Measurements from ENCODE around the gene YDJC. TPM values are rescaled to one million over a fixed set of nuclear protein-coding genes. Genes with fewer than 3 reads are reported as not detected.

The YDJC gene
- total and polyA plus RNA-seq, 4 donors, result 11.0 to 41.1 (median 31.3) TPM

- no peak for TF ChIP-seq CTCF (IDR thresholded peaks at IDR 0.05; ENCODE audit: control extremely low read depth, extremely low read depth)
- no peak overlapping the region for H3K27ac ChIP-seq (ENCODE audit: low read depth in 1 of 2, low read length in 1 of 2)
- WGBS, 2 donors, result 95 to 98% methylated on average over 7 of the region's 7 CpGs
- no peak overlapping the region for H3K9ac ChIP-seq (ENCODE audit: insufficient read depth in 1 of 2, low read length in 2 of 2)
- no peaks in the 10 kb centered on the region for H3K9me3 ChIP-seq (ENCODE audit: control insufficient read depth in 4 of 4, insufficient read depth in 3 of 4, low read length in 3 of 4)
- no peaks in the 10 kb centered on the region for H3K27me3 ChIP-seq (ENCODE audit: control insufficient read depth in 3 of 3, insufficient read depth in 3 of 3, low read length in 2 of 3)
- H3K4me1 ChIP-seq (ENCODE audit: control insufficient read depth in 5 of 5, insufficient read depth in 5 of 5, low read length in 5 of 5), result peaks cover 0 to 5% (median 0%) of the 10 kb centered on the region in 5 donors
- no peak overlapping the region for H3K4me3 ChIP-seq
- peaks cover 1 to 4% (median 1%) of the 10 kb centered on the region in 4 donors for H3K36me3 ChIP-seq (ENCODE audit: control insufficient read depth in 4 of 4, insufficient read depth in 4 of 4, low read length in 4 of 4)
- ATAC-seq (ENCODE audit: insufficient read depth, low FRiP score) (no peak), DNase-seq (no peak)
These were observed 23.8 kb downstream of the YDJC start for GRCh38 chr22:21605887-21606564.

GRCh38 chr22:21603973-21604372 is 25.8 kb downstream of the YDJC start:
- 84 to 87% methylated on average over 9 of the region's 9 CpGs for WGBS, 2 donors
- no peak overlapping the region for H3K27ac ChIP-seq (ENCODE audit: low read depth in 1 of 2, low read length in 1 of 2)
- TF ChIP-seq CTCF (IDR thresholded peaks at IDR 0.05; ENCODE audit: control extremely low read depth, extremely low read depth), result no peak

GRCh38 chr22:21602579-21602978 is 27.2 kb downstream of the YDJC start:
- 90 to 94% methylated on average over 6 of the region's 6 CpGs for WGBS, 2 donors
- Histone ChIP-seq H3K9me3 (ENCODE audit: control insufficient read depth in 4 of 4, insufficient read depth in 3 of 4, low read length in 3 of 4) (no peaks in the 10 kb centered on the region), H3K4me1 (ENCODE audit: control insufficient read depth in 5 of 5, insufficient read depth in 5 of 5, low read length in 5 of 5) (peaks cover 0 to 2% (median 0%) of the 10 kb centered on the region in 5 donors), H3K27me3 (ENCODE audit: control insufficient read depth in 3 of 3, insufficient read depth in 3 of 3, low read length in 2 of 3) (no peaks in the 10 kb centered on the region), H3K4me3 (no peak overlapping the region), H3K27ac (ENCODE audit: low read depth in 1 of 2, low read length in 1 of 2) (no peak overlapping the region), H3K9ac (ENCODE audit: insufficient read depth in 1 of 2, low read length in 2 of 2) (no peak overlapping the region), H3K36me3 (ENCODE audit: control insufficient read depth in 4 of 4, insufficient read depth in 4 of 4, low read length in 4 of 4) (peaks cover 0 to 2% (median 0%) of the 10 kb centered on the region in 4 donors)
- no peak for TF ChIP-seq CTCF (IDR thresholded peaks at IDR 0.05; ENCODE audit: control extremely low read depth, extremely low read depth)
- ATAC-seq (ENCODE audit: insufficient read depth, low FRiP score) (no peak), DNase-seq (no peak)

More at GRCh38 chr22:21603973-21604372, 25.8 kb downstream of the YDJC start:
- ATAC-seq (ENCODE audit: insufficient read depth, low FRiP score), result no peak
- Histone ChIP-seq H3K4me1 (ENCODE audit: control insufficient read depth in 5 of 5, insufficient read depth in 5 of 5, low read length in 5 of 5) (peaks cover 0 to 3% (median 0%) of the 10 kb centered on the region in 5 donors), H3K36me3 (ENCODE audit: control insufficient read depth in 4 of 4, insufficient read depth in 4 of 4, low read length in 4 of 4) (peaks cover 0 to 2% (median 0%) of the 10 kb centered on the region in 4 donors), H3K9me3 (ENCODE audit: control insufficient read depth in 4 of 4, insufficient read depth in 3 of 4, low read length in 3 of 4) (no peaks in the 10 kb centered on the region), H3K4me3 (no peak overlapping the region), H3K9ac (ENCODE audit: insufficient read depth in 1 of 2, low read length in 2 of 2) (no peak overlapping the region), H3K27me3 (ENCODE audit: control insufficient read depth in 3 of 3, insufficient read depth in 3 of 3, low read length in 2 of 3) (no peaks in the 10 kb centered on the region)
- no peak for DNase-seq

All from lung (tissue), 12 donors.